ENCODE data around the gene GALNT7.

GALNT7 gene

DNA sequence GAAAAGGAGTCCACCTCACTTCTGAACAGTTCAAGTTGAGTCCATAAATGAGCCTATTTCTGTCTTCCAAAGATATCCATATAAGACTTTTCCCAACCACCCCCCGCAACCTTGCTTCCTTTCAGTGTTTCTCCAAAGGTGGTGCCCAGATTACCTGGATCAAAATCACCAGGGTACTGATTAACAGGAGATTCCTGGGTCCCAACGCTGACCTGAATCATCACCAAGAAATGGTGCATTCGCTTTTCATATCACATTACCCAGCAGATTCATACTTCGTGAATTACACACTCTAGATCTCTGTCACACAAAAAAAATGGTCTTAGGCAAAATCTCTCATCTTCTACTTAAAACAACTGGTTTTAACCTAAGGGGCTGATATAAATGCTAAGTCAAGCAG lies 2.1 kb upstream of the GALNT7 start:
- TF ChIP-seq, protein P1, sequence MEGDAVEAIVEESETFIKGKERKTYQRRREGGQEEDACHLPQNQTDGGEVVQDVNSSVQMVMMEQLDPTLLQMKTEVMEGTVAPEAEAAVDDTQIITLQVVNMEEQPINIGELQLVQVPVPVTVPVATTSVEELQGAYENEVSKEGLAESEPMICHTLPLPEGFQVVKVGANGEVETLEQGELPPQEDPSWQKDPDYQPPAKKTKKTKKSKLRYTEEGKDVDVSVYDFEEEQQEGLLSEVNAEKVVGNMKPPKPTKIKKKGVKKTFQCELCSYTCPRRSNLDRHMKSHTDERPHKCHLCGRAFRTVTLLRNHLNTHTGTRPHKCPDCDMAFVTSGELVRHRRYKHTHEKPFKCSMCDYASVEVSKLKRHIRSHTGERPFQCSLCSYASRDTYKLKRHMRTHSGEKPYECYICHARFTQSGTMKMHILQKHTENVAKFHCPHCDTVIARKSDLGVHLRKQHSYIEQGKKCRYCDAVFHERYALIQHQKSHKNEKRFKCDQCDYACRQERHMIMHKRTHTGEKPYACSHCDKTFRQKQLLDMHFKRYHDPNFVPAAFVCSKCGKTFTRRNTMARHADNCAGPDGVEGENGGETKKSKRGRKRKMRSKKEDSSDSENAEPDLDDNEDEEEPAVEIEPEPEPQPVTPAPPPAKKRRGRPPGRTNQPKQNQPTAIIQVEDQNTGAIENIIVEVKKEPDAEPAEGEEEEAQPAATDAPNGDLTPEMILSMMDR (IDR thresholded peaks at IDR 0.05; ENCODE audit: extremely low read depth, missing control alignments), result no peak
- DNase-seq (ENCODE audit: low spot score), result no peak

DNA sequence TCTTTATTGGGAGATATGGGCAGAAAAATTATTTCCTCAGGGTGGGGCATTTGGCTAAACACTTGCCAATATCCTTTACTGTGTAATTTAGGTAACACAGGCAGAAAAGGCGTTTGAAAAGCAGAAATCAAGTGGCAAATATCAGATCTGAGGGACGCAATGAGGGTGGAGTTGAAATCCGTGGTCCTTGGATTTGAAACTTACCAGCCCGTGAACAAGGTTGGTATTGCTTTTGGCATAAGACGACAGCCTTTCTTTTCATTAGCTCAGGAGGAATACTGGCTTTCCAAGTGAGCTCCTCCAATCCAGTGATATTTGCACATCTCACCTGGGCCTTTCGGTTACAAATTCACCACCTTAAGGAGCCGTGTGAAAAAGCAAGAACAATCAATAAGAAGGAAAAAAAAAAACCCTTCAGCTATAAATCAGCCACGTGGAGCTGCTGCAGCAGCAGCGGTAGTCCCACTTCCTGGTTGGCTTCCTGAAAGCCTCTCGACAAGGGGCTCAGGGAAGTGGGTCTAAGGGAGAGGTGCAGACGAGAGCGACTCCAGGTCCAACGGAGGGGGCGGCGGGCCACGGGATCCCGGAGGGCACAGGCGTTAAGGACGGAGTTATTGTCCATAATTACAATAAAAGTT lies 734 bp upstream of the GALNT7 start:
- TF ChIP-seq, protein P1 (IDR thresholded peaks at IDR 0.05; ENCODE audit: extremely low read depth, missing control alignments), result no peak
- peak; percentile 43 for DNase-seq (ENCODE audit: low spot score)

DNA sequence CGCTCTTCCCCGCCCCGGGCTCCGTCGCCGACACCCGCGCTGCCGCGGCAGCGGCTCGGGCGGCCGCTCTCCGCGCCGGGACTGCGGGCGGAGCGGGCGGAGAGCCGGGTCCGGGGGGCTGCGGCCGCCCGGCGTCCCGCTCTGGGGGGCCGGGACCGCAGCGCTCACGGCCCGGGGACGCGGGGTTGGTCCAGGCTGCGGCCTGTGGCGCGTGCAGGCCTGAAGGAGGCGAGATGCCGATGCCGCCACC lies 492 bp downstream of the GALNT7 start:
- no peak for DNase-seq (ENCODE audit: low spot score)
- TF ChIP-seq, protein P1 (IDR thresholded peaks at IDR 0.05; ENCODE audit: extremely low read depth, missing control alignments), result no peak

DNA sequence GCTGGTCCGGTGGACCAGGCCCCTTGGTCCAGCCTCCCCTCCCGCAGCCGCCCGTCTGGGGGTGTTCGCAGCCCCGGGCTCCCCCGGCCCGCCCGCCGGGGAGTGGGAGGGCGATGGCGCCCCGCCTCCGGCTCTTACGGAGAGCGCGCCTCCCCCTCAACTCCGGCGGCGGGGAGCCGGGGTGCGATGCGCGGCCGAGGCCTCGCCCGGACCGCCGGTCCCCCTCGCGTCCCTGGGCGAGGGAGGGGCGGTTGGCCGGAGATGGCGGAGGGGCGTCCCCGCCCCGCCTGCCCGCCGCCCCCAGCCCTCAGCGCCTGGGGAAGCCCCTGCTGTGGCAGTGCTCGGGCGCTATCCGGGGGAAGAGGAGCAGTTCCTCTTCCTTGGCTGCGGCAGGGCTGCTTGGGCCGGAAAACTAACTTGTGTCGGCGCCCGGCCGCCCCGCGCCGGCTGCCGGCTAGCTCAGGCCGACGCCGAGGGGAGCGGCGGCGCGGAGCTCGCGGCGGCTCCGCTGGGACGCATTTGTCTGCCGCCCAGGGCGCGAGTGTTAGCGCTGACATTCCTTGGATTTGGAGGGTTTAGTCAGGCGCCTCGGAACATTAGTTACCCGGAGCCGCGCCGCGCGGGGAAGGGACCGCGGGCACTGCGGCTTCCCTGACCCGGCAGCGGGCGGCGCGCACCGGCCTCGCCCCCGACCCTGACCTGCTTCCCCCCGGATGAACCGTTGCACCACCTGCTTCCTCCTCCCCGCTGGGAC lies 994 bp downstream of the GALNT7 start:
- TF ChIP-seq, protein P1 (IDR thresholded peaks at IDR 0.05; ENCODE audit: extremely low read depth, missing control alignments), result no peak
- DNase-seq (ENCODE audit: low spot score), result peak; percentile 95

DNA sequence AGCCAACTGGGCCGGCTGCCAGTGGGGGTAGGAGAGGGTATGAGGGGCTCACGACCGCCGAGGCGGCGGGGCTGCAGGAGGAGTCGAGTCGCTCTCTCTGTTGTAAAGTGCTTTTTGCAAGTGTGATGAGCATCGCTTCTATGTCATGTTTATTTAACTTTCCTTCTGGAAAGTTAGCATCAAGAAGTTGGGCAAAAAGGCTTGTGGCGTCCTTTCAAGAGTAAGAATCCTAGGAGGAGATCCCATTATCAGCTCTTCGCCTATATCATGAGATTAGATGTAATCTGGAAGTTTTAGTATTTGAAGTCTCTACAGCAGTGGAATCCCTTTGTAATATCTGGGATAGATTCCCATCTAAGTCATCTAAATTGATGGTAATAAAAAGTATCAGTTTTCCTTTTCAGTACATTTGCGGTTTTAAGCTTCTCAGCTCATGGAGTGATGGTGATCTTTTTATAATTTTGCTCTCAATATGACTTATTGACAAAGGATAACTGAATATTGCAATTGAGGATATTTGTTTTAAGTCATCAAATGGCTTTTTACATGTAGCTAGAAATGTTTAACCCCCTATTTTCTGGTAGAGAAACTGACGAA lies 1.7 kb downstream of the GALNT7 start:
- TF ChIP-seq, protein P1 (IDR thresholded peaks at IDR 0.05; ENCODE audit: extremely low read depth, missing control alignments), result no peak
- no peak for DNase-seq (ENCODE audit: low spot score)

DNA sequence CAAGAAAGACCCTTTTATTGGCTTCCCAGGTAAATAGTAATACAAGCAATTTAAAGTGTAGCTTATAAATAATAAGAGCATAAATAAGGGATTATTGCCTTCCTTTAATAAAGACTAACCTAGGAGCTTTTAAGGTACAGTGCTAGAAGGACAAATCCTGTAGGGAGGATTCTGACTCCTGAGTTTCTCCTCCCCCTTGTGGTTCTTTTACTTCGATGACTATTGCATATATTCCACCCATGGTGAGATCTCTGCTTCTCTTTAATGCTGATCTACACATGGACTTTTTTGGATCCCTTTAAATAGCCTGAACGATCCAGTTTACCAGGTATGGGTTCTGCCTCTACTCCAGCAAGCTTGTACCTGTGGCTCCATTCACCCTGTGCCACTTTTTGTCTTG lies 2.5 kb downstream of the GALNT7 start:
- TF ChIP-seq, protein P1 (IDR thresholded peaks at IDR 0.05; ENCODE audit: extremely low read depth, missing control alignments), result no peak
- DNase-seq (ENCODE audit: low spot score), result no peak

DNA sequence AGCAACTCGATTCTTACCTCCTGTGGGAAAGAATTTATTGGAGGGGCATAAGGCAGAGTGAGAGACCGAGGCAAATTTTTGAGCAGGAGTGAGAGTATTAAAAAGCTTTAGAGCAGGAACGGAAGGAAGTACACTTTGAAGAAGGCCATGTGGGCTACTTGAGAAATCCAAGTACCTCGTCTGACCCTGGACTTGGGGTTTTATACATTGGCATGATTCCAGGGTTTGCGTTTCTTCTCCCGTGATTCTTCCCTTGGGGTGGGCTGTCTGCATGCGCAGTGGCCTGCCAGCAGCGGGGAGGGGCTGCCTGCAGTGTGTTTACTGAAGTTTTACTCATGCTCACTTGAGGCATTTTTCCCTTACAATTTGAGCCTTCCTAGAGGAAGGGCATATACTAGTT lies 3.4 kb downstream of the GALNT7 start:
- TF ChIP-seq, protein P1 (IDR thresholded peaks at IDR 0.05; ENCODE audit: extremely low read depth, missing control alignments), result no peak

More for the DNA sequence above, 3.4 kb downstream of the GALNT7 start:
- no peak for DNase-seq (ENCODE audit: low spot score)
